Activated naive CD4-positive, alpha-beta T cell treated with anti-CD3 and anti-CD28 coated beads, Interleukin-2, amount 50 U/mL, for 72 hours (primary cell): ENCODE data around the gene DCPS. TPM values are rescaled to one million over a fixed set of nuclear protein-coding genes. Genes with fewer than 3 reads are reported as not detected.
"Not testable (repeated sequence)": the region's sequence is repeated elsewhere in the genome, so short reads cannot be mapped to it uniquely, and the experiment has no call there.

Experiments used
- ATAC-seq, 2 donors: fragments of 150-1000 bp; cut with Tn5 transposase; 2 replicates each; pipeline ENCODE4 v1.10.0; 2021; ENCODE audit warnings: mild to moderate bottlenecking in 2 of 2, moderate library complexity in 2 of 2
- DNase-seq, 2 donors: peaks; one replicate each; pipeline ENCODE4 v3.0.0; 2021 to 2022; ENCODE audit warnings: low spot score in 2 of 2
- H3K27ac Mint-ChIP-seq, 2 donors: one replicate each; pipeline ENCODE4 v1.8.0; 2022; ENCODE audit warnings: mild to moderate bottlenecking in 2 of 2, mixed read lengths in 2 of 2
- H3K36me3 Mint-ChIP-seq, 2 donors: one replicate each; pipeline ENCODE4 v1.8.0; 2022; ENCODE audit warnings: mixed read lengths in 2 of 2
- H3K9me3 Mint-ChIP-seq, 2 donors: one replicate each; pipeline ENCODE4 v1.8.0; 2022; ENCODE audit warnings: mixed read lengths in 2 of 2
- total RNA-seq, 2 donors: library from RNA; stranded (reverse); gene quantifications; one replicate each; pipeline ENCODE4 v1.2.3, GENCODE V29; 2022

DCPS gene
- total RNA-seq, 2 donors from 2014 or later: 28.1 to 40.2 TPM

DNA sequence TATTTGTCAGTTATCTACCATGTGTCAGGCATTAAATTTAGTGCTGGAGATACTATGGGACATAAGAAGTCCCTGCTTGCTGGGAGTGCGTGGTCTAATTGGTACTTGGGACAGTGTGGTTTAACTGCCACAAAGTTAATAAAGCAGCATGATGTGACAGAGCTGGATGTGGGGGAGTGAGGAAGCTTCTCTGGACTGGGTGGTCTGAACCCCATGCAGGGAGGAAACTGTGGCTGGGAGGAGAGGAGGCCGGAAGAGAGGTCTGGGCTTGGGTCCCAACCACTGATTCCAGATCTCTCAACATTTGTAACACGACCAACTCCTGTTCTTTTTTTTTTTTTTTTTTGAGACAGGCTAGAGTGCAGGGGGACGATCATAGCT is 88.8 kb downstream of the DCPS start:
- DNase-seq (no peak), ATAC-seq (no peak)
- Mint-ChIP-seq H3K36me3 (no peaks in the 10 kb centered on the region), H3K27ac (no peak overlapping the region), H3K9me3 (no peaks in the 10 kb centered on the region)

DNA sequence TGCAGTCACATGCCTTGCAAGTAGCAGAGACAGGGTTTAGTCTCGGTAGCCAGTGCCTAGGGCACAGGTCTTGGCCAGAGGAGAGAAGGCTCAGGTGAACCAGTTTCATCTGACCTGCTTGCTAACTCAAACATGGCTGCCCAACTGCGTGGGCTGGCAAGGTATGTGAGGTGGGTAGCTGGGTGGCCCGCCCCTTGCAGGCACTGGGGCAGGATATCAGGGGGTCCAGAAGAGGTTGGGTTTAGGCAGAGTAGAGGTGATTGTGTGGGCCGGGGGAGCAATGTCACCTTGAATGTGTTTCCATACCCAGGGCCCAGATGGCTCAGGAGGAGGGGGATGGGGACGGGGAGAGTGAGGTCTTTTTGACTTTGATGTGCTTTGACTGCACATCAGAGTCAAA is 89.3 kb downstream of the DCPS start:
- Mint-ChIP-seq H3K27ac (no peak overlapping the region), H3K36me3 (no peaks in the 10 kb centered on the region), H3K9me3 (no peaks in the 10 kb centered on the region)
- DNase-seq (no peak), ATAC-seq (no peak)

DNA sequence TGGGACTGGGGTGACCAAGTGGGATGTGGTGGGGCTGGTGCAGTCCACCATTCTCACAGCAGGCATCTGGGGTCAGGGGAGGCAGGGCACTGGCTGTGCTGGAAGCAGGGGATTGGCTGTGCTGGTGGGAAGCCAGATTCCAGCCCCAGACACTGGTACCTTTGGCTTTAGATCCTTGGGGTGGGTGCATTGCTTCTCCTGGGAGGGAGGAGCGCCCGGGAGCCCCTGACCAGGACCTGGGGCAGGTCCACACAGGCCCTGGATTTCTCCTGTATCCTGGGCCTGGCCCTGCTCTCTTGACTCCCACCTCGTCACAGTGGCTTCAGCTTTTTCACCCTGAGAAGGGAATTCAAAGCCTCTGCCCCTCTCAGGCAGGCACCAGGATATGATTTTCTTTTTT is 90.2 kb downstream of the DCPS start:
- ATAC-seq: no peak
- DNase-seq: no peak
- Mint-ChIP-seq H3K9me3 (no peaks in the 10 kb centered on the region), H3K36me3 (no peaks in the 10 kb centered on the region), H3K27ac (no peak overlapping the region)

GRCh38 chr11:126394634-126395072 is 90.8 kb downstream of the DCPS start:
- DNase-seq, H3K36me3 Mint-ChIP-seq, H3K9me3 Mint-ChIP-seq: not testable (repeated sequence)

More at GRCh38 chr11:126394634-126395072, 90.8 kb downstream of the DCPS start:
- not testable (repeated sequence) for ATAC-seq, H3K27ac Mint-ChIP-seq

Other genes with a start within 250 kb of the DCPS start
- 1 to 10 TPM; 2.8 to 6.9 TPM for gene CDON, start 241.2 kb upstream of the DCPS start, total RNA-seq
- gene RPUSD4, start 92.4 kb upstream of the DCPS start, total RNA-seq: 10 to 100 TPM; 45.6 to 48.4 TPM
- 10 to 100 TPM in 1 of 2 donors, 1 to 10 TPM in 1; 6.1 to 15.6 TPM for gene FAM118B, start 92.3 kb upstream of the DCPS start, total RNA-seq
- gene SRPRA, start 35.2 kb upstream of the DCPS start, total RNA-seq: 100 to 1,000 TPM; 106 to 159 TPM
- 10 to 100 TPM; 57.7 to 61.1 TPM for gene FOXRED1, start 34.9 kb upstream of the DCPS start, total RNA-seq
- gene TIRAP, start 21.0 kb upstream of the DCPS start, total RNA-seq: 1 to 10 TPM; 2.8 to 7.4 TPM
- 10 to 100 TPM in 1 of 2 donors, 1 to 10 TPM in 1; 7.2 to 10.5 TPM for gene ST3GAL4, start 51.6 kb downstream of the DCPS start, total RNA-seq